Keratinocyte (primary cell): ENCODE measurements around the gene LHX3. TPM values are rescaled to one million over a fixed set of nuclear protein-coding genes. Genes with fewer than 3 reads are reported as not detected.

Experiments
- DNase-seq: peaks from one replicate; pipeline ENCODE4 v3.0.0-alpha.2; 2011; ENCODE audit warnings: low read depth, missing footprints, low spot score
- FAIRE-seq: peaks from 2 replicates; lab custom pipeline; 2011; peaks lifted over from hg19 to GRCh38; lab: Jason Lieb, UNC
- H2AFZ ChIP-seq: 2 replicates; pipeline ENCODE4 v1.6.0; 2012; ENCODE audit warnings: low read length, control low read depth, inconsistent platforms; ENCODE audit not compliant: control insufficient read depth
- H3K27ac ChIP-seq: 2 replicates; pipeline ENCODE4 v1.5.1; 2011; ENCODE audit warnings: low read length; ENCODE audit not compliant: control insufficient read depth, insufficient read depth
- H3K27me3 ChIP-seq: 3 replicates; pipeline ENCODE4 v1.6.0; 2011; ENCODE audit warnings: low read length; ENCODE audit not compliant: control insufficient read depth, insufficient read depth; ENCODE audit errors: extremely low read depth
- H3K36me3 ChIP-seq, 2 experiments: 2 replicates in 1 of 2; 3 replicates in 1 of 2; pipeline ENCODE4 v1.5.1; 2011; ENCODE audit warnings: low read length in 2 of 2, mild to moderate bottlenecking in 1 of 2; ENCODE audit not compliant: control insufficient read depth in 2 of 2, insufficient read depth in 2 of 2; ENCODE audit errors: extremely low read depth in 1 of 2
- H3K4me1 ChIP-seq: 3 replicates; pipeline ENCODE4 v1.5.1; 2011; ENCODE audit warnings: low read length; ENCODE audit not compliant: control insufficient read depth, insufficient read depth; ENCODE audit errors: extremely low read depth
- H3K4me2 ChIP-seq: 3 replicates; pipeline ENCODE4 v1.6.0; 2011; ENCODE audit warnings: low read depth, low read length; ENCODE audit not compliant: control insufficient read depth, insufficient read depth; ENCODE audit errors: extremely low read depth
- H3K4me3 ChIP-seq, 3 experiments: fragments of 200-600 bp in 1 of 3; sonication (generic) in 1 of 3; 2 replicates in 2 of 3; 3 replicates in 1 of 3; pipeline ENCODE4 v1.5.1; 2011 to 2016; ENCODE audit warnings: low read length in 3 of 3, mild to moderate bottlenecking in 3 of 3, control low read depth in 2 of 3, inconsistent platforms in 1 of 3, low read depth in 1 of 3, mixed read lengths in 1 of 3, mixed run types in 1 of 3, moderate library complexity in 1 of 3; ENCODE audit not compliant: control insufficient read depth in 2 of 3, insufficient read depth in 2 of 3; ENCODE audit errors: extremely low read depth in 1 of 3
- H3K79me2 ChIP-seq: 2 replicates; pipeline ENCODE4 v1.6.0; 2012; ENCODE audit warnings: low read length; ENCODE audit not compliant: control insufficient read depth, insufficient read depth
- H3K9ac ChIP-seq: 3 replicates; pipeline ENCODE4 v1.6.0; 2011; ENCODE audit warnings: low read length; ENCODE audit not compliant: control insufficient read depth, insufficient read depth; ENCODE audit errors: extremely low read depth
- H3K9me1 ChIP-seq: 3 replicates; pipeline ENCODE4 v1.6.0; 2011; ENCODE audit warnings: low read length; ENCODE audit not compliant: control insufficient read depth, insufficient read depth; ENCODE audit errors: extremely low read depth
- H3K9me3 ChIP-seq: 2 replicates; pipeline ENCODE4 v1.5.1; 2012; ENCODE audit warnings: low read depth, low read length; ENCODE audit not compliant: control insufficient read depth
- H4K20me1 ChIP-seq: 3 replicates; pipeline ENCODE4 v1.6.0; 2011; ENCODE audit warnings: low read length; ENCODE audit not compliant: control insufficient read depth, insufficient read depth; ENCODE audit errors: extremely low read depth
- CTCF ChIP-seq, 3 experiments: IDR thresholded peaks in 1 of 3; conservative IDR thresholded peaks in 1 of 3; optimal IDR thresholded peaks in 1 of 3; 2 replicates in 2 of 3; 3 replicates in 1 of 3; pipeline versions ENCODE3 to v1.5.1; 2011; ENCODE audit warnings: low read length in 3 of 3, mild to moderate bottlenecking in 3 of 3, moderate library complexity in 2 of 3, control low read depth in 1 of 3, inconsistent platforms in 1 of 3; ENCODE audit not compliant: insufficient read depth in 2 of 3; ENCODE audit errors: extremely low read depth in 1 of 3
- EZH2 ChIP-seq: IDR thresholded peaks from one replicate; pipeline ENCODE4 v1.6.1; 2012; ENCODE audit warnings: inconsistent platforms, mild to moderate bottlenecking, low read length, moderate library complexity
- dilution Hi-C: fragments of 300-500 bp; cut with MboI; formaldehyde crosslinking; loops from one replicate; pipeline ENCODE4 v1.7.0; 2020; ENCODE audit warnings: low sequenced_read_pairs; ENCODE audit not compliant: extremely low pct_ligation_motif_present
- polyA plus RNA-seq, 5 experiments: library from polyadenylated mRNA; depleted of rRNA in 3 of 5; stranded (reverse) in 3 of 5; stranded (forward) in 1 of 5; unstranded in 1 of 5; fragments of >200 nt; gene quantifications; 1 replicate in 1 of 5; 2 replicates in 3 of 5; 3 replicates in 1 of 5; pipeline versions ENCODE4 v1.2.1 to v1.2.3, GENCODE V29; 2011 to 2012; ENCODE audit warnings: missing spikeins in 2 of 5, low read depth in 1 of 5, low replicate concordance in 1 of 5

The LHX3 gene
- polyA plus RNA-seq, 1 donor (not counting 4 experiments of a cell fraction or from before 2014, with no cell fraction given): not detected

GRCh38 chr9:136225748-136226679 lies 21.1 kb upstream of the LHX3 start:
- DNase-seq (no peak), FAIRE-seq (peak; percentile 73)
- no peak overlapping the region for H3K4me3 ChIP-seq
- H3K27me3 ChIP-seq: no peaks in the 10 kb centered on the region
- peaks cover 6 to 9% of the 10 kb centered on the region in 2 experiments for H3K36me3 ChIP-seq
- peaks cover 32% of the 10 kb centered on the region for H3K4me1 ChIP-seq
- H3K79me2 ChIP-seq: peaks cover 3% of the 10 kb centered on the region
- TF ChIP-seq CTCF (optimal IDR thresholded peaks at IDR 0.05 in 1 of 3, IDR thresholded peaks at IDR 0.05 in 1 of 3, conservative IDR thresholded peaks at IDR 0.05 in 1 of 3; ENCODE audit: extremely low read depth in 1 of 3, insufficient read depth in 2 of 3, low read length in 3 of 3): peak in 2 of 3 experiments; percentile 99
- TF ChIP-seq EZH2: no peak
- H2AFZ ChIP-seq: no peak overlapping the region
- no peaks in the 10 kb centered on the region for H3K9me3 ChIP-seq
- peak overlapping the region; percentile 45 for H3K9ac ChIP-seq
- H3K27ac ChIP-seq: peak overlapping the region; percentile 1
- H3K4me2 ChIP-seq: peak overlapping the region; percentile 61
- dilution Hi-C loops: no loop called here
- peaks cover 5% of the 10 kb centered on the region for H3K9me1 ChIP-seq
- H4K20me1 ChIP-seq: peaks cover 32% of the 10 kb centered on the region

- peaks cover 35% of the 10 kb centered on the region for H4K20me1 ChIP-seq
Observed at GRCh38 chr9:136225366-136225747, 20.4 kb upstream of the LHX3 start.

More at GRCh38 chr9:136225366-136225747, 20.4 kb upstream of the LHX3 start:
- Histone ChIP-seq H3K9me3 (no peaks in the 10 kb centered on the region), H3K4me3 (no peak overlapping the region), H3K36me3 (peaks cover 6 to 9% of the 10 kb centered on the region in 2 experiments), H3K27ac (peak overlapping the region; percentile 1), H3K9me1 (peaks cover 5% of the 10 kb centered on the region), H3K4me1 (peaks cover 37% of the 10 kb centered on the region), H3K9ac (no peak overlapping the region), H3K4me2 (peak overlapping the region; percentile 61), H2AFZ (no peak overlapping the region), H3K79me2 (peaks cover 2% of the 10 kb centered on the region), H3K27me3 (no peaks in the 10 kb centered on the region)
- DNase-seq (no peak), FAIRE-seq (no peak)
- dilution Hi-C loops: no loop called here
- TF ChIP-seq CTCF (optimal IDR thresholded peaks at IDR 0.05 in 1 of 3, IDR thresholded peaks at IDR 0.05 in 1 of 3, conservative IDR thresholded peaks at IDR 0.05 in 1 of 3; ENCODE audit: extremely low read depth in 1 of 3, insufficient read depth in 2 of 3, low read length in 3 of 3): no peak
- TF ChIP-seq EZH2: no peak
